HepG2 (cell line): Measurements from ENCODE around the gene DNAJC8. TPM values are rescaled to one million over a fixed set of nuclear protein-coding genes. Genes with fewer than 3 reads are reported as not detected.

Experiments
- ATF6 ChIP-seq: sonication (generic); formaldehyde crosslinking; conservative IDR thresholded peaks from 2 replicates; pipeline ENCODE4 v1.4.0; 2020; ENCODE audit warnings: missing genetic modification reagents
- RARA ChIP-seq: IDR thresholded peaks from 2 replicates; pipeline ENCODE4 v1.6.1; 2016; ENCODE audit warnings: missing genetic modification reagents, missing compliant biosample characterization
- YEATS2 ChIP-seq: sonication (generic); formaldehyde crosslinking; IDR thresholded peaks from 2 replicates; pipeline ENCODE4 v1.4.0; 2020; ENCODE audit warnings: missing genetic modification reagents, borderline replicate concordance
- ZNF30 ChIP-seq: sonication (generic); formaldehyde crosslinking; IDR thresholded peaks from 2 replicates; pipeline ENCODE4 v1.5.0; 2020; ENCODE audit warnings: mild to moderate bottlenecking, missing genetic modification reagents
- ZNF331 ChIP-seq: sonication (generic); formaldehyde crosslinking; IDR thresholded peaks from 2 replicates; pipeline ENCODE4 v1.4.0; 2020; ENCODE audit warnings: missing genetic modification reagents
- ZNF607 ChIP-seq: sonication (generic); formaldehyde crosslinking; IDR thresholded peaks from 2 replicates; pipeline ENCODE4 v1.5.1; 2020; ENCODE audit warnings: missing genetic modification reagents, mild to moderate bottlenecking, borderline replicate concordance
- ZNF737 ChIP-seq: sonication (generic); formaldehyde crosslinking; IDR thresholded peaks from 2 replicates; pipeline ENCODE4 v1.5.0; 2020; ENCODE audit warnings: missing genetic modification reagents, mild to moderate bottlenecking, borderline replicate concordance
- polyA plus RNA-seq, 8 experiments: library from polyadenylated mRNA; depleted of rRNA in 3 of 8; stranded (reverse) in 7 of 8; unstranded in 1 of 8; fragments of >200 nt; fragmentation: Illumina TruSeq in 4 of 8; extraction: Trizol in 4 of 8; gene quantifications; 2 replicates each; pipeline versions ENCODE4 v1.2.1 to v1.2.3, GENCODE V29; 2011 to 2016; ENCODE audit warnings: low read depth in 4 of 8, missing spikeins in 1 of 8, mixed read lengths in 1 of 8; ENCODE audit not compliant: insufficient read depth in 1 of 8
- total RNA-seq, 5 experiments: library from RNA; depleted of rRNA; stranded (reverse); fragments of >200 nt; fragmentation: Illumina TruSeq; extraction: Trizol; gene quantifications; 2 replicates each; pipeline ENCODE4 v1.2.3, GENCODE V29; 2016; ENCODE audit warnings: low read depth in 1 of 5
- TF ChIP-seq, protein P1 (sequence below): sonication (generic); formaldehyde crosslinking; IDR thresholded peaks from 2 replicates; pipeline ENCODE4 v1.4.0; 2020; ENCODE audit warnings: missing genetic modification reagents

The DNAJC8 gene
- total and polyA plus RNA-seq, 2 of the 13 experiments (the other 11 are each of a cell fraction or from before 2014, with no cell fraction given), result 54.5 to 126 TPM

DNA sequence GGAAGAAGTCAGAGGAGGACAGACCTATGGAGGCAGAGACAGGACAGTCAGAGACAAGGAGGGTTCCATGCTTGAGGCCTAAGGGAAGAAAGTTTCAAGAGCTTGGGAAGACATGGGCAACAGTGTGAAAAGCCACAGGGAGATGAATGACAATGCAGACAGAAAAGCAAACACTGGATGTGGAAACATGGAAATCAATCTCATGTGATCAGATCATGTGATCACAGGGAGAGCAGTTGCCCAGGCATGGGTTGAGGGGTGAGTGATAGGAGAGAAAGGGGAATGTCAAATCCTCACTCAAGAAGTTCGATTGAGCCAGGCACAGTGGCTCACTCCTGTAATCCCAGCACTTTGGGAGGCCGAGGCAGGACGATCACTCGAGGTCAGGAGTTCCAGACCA is 73.6 kb downstream of the DNAJC8 start (continued):
- no peak for TF ChIP-seq ZNF737 (CRISPR knock-in tag)
- TF ChIP-seq, protein P1, sequence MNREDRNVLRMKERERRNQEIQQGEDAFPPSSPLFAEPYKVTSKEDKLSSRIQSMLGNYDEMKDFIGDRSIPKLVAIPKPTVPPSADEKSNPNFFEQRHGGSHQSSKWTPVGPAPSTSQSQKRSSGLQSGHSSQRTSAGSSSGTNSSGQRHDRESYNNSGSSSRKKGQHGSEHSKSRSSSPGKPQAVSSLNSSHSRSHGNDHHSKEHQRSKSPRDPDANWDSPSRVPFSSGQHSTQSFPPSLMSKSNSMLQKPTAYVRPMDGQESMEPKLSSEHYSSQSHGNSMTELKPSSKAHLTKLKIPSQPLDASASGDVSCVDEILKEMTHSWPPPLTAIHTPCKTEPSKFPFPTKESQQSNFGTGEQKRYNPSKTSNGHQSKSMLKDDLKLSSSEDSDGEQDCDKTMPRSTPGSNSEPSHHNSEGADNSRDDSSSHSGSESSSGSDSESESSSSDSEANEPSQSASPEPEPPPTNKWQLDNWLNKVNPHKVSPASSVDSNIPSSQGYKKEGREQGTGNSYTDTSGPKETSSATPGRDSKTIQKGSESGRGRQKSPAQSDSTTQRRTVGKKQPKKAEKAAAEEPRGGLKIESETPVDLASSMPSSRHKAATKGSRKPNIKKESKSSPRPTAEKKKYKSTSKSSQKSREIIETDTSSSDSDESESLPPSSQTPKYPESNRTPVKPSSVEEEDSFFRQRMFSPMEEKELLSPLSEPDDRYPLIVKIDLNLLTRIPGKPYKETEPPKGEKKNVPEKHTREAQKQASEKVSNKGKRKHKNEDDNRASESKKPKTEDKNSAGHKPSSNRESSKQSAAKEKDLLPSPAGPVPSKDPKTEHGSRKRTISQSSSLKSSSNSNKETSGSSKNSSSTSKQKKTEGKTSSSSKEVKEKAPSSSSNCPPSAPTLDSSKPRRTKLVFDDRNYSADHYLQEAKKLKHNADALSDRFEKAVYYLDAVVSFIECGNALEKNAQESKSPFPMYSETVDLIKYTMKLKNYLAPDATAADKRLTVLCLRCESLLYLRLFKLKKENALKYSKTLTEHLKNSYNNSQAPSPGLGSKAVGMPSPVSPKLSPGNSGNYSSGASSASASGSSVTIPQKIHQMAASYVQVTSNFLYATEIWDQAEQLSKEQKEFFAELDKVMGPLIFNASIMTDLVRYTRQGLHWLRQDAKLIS, result no peak
- 0 out of 2 replicates have a peak, but pooled peaks have one; percentile 45 for TF ChIP-seq YEATS2 (CRISPR knock-in tag)
- peak; percentile 20; the same call in 1 of the 2 replicates for TF ChIP-seq ZNF331 (CRISPR knock-in tag)
- no peak for TF ChIP-seq ZNF607 (CRISPR knock-in tag)
- TF ChIP-seq RARA (CRISPR knock-in tag), result peak; percentile 32; the same call in 1 of the 2 replicates
- no peak for TF ChIP-seq ATF6 (CRISPR knock-in tag)
- no peak for TF ChIP-seq ZNF30
- TF ChIP-seq, all 625 proteins: peak for 16
